Transverse colon (tissue), 3 donors: Measurements from ENCODE around the gene METTL17.

Experiments used
- CTCF ChIP-seq, 5 experiments: fragments of 200-600 bp in 3 of 5; fragments of 450-650 bp in 2 of 5; sonication (generic) in 3 of 5; IDR thresholded peaks; 1 replicate in 2 of 5; 2 replicates in 3 of 5; pipeline ENCODE4 v1.5.1; 2016 to 2017; ENCODE audit warnings: antibody characterized with exemption in 5 of 5, inconsistent platforms in 3 of 5, mild to moderate bottlenecking in 2 of 5, moderate library complexity in 1 of 5
- POLR2A ChIP-seq: fragments of 450-650 bp; IDR thresholded peaks from one replicate; pipeline ENCODE4 v1.6.1; 2016; ENCODE audit warnings: antibody characterized with exemption, mild to moderate bottlenecking, moderate library complexity

DNA sequence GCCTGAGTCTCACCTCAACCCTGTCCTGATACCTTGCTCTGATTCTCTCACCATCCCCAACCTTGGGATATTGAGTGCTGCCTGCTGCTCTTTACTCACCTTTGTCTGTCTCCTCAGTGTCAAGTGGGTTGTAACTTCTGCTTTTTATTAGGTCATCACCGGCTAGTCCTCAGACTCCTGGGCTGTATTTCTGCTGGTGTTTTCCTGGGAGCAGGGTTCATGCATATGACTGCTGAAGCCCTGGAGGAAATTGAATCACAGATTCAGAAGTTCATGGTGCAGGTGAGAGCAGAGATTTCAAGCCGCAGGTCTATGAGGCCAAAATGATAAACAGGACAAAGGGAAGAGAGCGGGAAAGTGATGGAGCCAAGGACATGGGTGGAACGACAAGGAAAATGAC lies 9.8 kb downstream of the METTL17 start:
- TF ChIP-seq CTCF (IDR thresholded peaks at IDR 0.05) (no peak), POLR2A (no peak)
